IPS-20b (cell line): ENCODE measurements around the gene FOXF1.

Experiments
- H3K27ac ChIP-seq: one replicate; pipeline ENCODE4 v1.5.1; 2013; ENCODE audit warnings: low read length
- H3K27me3 ChIP-seq: 2 replicates; pipeline ENCODE4 v1.6.1; 2013; ENCODE audit warnings: mild to moderate bottlenecking, low read length, inconsistent platforms; ENCODE audit not compliant: insufficient read depth
- H3K36me3 ChIP-seq: 2 replicates; pipeline ENCODE4 v1.6.1; 2013; ENCODE audit warnings: low read depth, mild to moderate bottlenecking, inconsistent platforms, low read length, moderate library complexity; ENCODE audit not compliant: insufficient read depth
- H3K4me1 ChIP-seq: 2 replicates; pipeline ENCODE4 v1.6.1; 2013; ENCODE audit warnings: mild to moderate bottlenecking, control low read depth, inconsistent platforms, low read length, moderate library complexity; ENCODE audit not compliant: insufficient read depth
- H3K4me3 ChIP-seq: 2 replicates; pipeline ENCODE4 v1.5.1; 2013; ENCODE audit warnings: mild to moderate bottlenecking, low read length, inconsistent platforms
- H3K9ac ChIP-seq: 2 replicates; pipeline ENCODE4 v1.6.1; 2013; ENCODE audit warnings: low read depth, mild to moderate bottlenecking, inconsistent platforms, low read length, moderate library complexity
- H3K9me3 ChIP-seq: 2 replicates; pipeline ENCODE4 v1.6.1; 2013; ENCODE audit warnings: mild to moderate bottlenecking, low read depth, low read length, inconsistent platforms; ENCODE audit not compliant: insufficient read depth

Gene FOXF1

DNA sequence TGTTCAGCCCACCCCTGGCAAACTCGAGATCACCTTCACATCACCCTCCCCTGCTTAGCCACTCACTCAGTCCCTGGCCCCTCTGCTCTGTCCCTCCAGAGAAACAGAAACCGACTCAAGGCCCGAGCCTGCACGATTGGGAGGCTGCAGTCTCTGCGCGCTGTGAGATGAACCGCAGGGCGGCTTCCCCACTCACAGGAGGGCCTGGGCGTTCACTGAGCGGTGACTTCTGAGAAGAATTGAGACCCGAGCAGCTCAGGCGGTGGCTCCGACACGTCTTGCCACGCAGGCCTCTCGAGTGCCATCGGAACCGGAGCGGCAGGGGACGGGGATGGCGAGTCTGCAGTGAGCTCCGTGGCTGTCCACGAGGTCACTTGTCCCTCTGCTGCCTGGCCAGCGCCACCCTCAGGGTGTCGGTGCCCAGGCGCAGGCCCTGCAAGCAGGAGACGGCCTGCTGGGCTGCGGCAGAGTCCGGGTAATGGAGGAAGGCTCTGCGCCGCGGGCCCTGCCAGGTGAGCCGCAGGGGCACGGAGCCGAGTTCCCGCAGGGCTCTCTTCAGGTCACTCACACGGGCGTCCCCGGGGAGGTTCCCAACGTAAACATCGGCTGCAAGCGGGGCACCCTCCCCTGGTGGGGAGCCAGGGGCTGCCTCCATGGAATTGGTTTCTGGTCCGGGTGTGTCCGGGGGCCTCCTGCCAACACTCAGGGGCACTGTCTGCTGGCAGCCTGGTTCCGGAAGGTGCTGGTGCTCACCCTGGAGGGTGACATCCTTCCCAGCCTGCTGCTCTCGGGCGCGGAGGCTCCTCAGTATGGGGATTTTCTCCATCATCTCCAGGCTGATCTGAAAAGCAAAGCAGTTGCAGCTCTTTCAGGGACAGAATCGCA is 21.6 kb downstream of the FOXF1 start:
- Histone ChIP-seq H3K4me3 (no peak overlapping the region), H3K27me3 (no peaks in the 10 kb centered on the region), H3K9ac (no peak overlapping the region), H3K36me3 (no peaks in the 10 kb centered on the region), H3K4me1 (no peaks in the 10 kb centered on the region), H3K9me3 (no peaks in the 10 kb centered on the region), H3K27ac (no peak overlapping the region)

DNA sequence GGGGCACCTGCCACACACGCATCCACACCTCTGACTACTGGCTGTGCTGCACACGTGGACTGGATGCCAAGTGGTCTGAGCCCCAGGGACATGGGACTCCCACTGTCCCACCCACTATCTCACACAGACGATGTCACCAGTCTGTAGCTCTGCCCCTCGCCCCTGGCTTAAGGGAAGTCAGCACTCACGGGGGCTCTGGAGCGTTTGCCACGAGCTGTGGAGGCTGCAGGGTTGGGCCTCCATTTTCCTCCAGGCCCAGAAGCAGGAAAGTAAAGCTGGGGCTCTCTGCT is 22.1 kb downstream of the FOXF1 start:
- no peaks in the 10 kb centered on the region for H3K36me3 ChIP-seq
- no peak overlapping the region for H3K27ac ChIP-seq
- H3K9me3 ChIP-seq = no peaks in the 10 kb centered on the region
- no peak overlapping the region for H3K4me3 ChIP-seq
- H3K27me3 ChIP-seq = no peaks in the 10 kb centered on the region
- no peaks in the 10 kb centered on the region for H3K4me1 ChIP-seq
- H3K9ac ChIP-seq = no peak overlapping the region

DNA sequence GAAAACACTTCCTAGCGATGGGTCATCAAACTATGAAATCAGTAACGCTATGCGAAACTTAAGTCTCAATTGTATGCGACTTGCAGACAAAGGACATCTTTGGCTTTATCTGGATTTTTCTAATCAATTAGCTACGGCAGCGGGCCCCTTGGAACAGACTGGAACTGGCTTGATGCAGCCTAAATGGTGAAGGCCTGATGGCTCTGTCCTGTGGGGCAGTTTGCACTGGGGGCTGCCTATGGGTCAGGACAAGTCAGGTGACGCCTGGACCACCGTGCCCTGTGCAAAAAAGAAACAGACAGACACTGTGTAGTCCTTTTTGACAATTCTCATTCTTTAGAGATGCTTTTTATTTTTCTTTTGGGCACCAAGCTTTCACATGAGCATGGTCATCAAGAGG is 22.7 kb downstream of the FOXF1 start:
- Histone ChIP-seq H3K27ac (no peak overlapping the region), H3K4me3 (no peak overlapping the region), H3K36me3 (no peaks in the 10 kb centered on the region), H3K27me3 (no peaks in the 10 kb centered on the region), H3K4me1 (no peaks in the 10 kb centered on the region), H3K9ac (no peak overlapping the region), H3K9me3 (no peaks in the 10 kb centered on the region)

DNA sequence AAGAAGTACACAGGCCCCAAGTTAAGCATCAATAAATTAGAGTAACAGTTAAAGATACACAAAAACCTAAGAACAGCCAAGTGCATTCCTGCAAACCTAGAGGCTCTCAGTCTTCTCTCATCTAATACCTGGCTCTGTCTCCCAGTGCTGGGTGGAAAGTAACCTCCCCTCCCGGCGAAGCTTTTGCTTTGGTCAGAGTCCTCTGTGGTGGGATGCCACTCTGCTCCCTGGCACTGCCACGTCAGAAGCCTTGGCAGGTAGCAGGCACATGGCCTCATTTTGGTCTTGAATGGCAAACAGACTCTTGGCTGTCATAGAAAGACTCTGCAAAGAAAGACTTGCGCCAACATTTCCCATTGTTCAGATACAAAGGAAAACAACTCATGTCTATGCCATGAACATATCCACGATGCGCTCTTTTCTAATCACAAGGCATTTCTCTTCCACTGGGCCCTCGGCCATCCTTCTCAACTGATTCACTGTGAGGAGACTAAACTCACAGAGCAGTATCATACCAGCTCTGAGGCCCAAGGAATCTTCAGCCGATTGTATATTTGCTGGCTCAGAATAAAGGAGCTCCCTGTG is 23.5 kb downstream of the FOXF1 start:
- no peaks in the 10 kb centered on the region for H3K4me1 ChIP-seq

GRCh38 chr16:86534779-86535615 is 24.7 kb downstream of the FOXF1 start:
- Histone ChIP-seq H3K4me3 (no peak overlapping the region), H3K4me1 (no peaks in the 10 kb centered on the region), H3K27me3 (no peaks in the 10 kb centered on the region), H3K27ac (no peak overlapping the region), H3K9ac (no peak overlapping the region), H3K9me3 (no peaks in the 10 kb centered on the region), H3K36me3 (peaks cover 15% of the 10 kb centered on the region; the same call in 1 of the 2 replicates)

More for the DNA sequence above, 23.5 kb downstream of the FOXF1 start:
- Histone ChIP-seq H3K36me3 (0 out of 2 replicates have a peak, but pooled peaks cover 5% of the 10 kb centered on the region), H3K27me3 (no peaks in the 10 kb centered on the region), H3K4me3 (no peak overlapping the region), H3K27ac (no peak overlapping the region), H3K9ac (no peak overlapping the region), H3K9me3 (no peaks in the 10 kb centered on the region)

GRCh38 chr16:86536621-86537020 is 26.3 kb downstream of the FOXF1 start:
- H3K9ac ChIP-seq = no peak overlapping the region
- no peak overlapping the region for H3K27ac ChIP-seq
- H3K27me3 ChIP-seq = no peaks in the 10 kb centered on the region
- no peaks in the 10 kb centered on the region for H3K9me3 ChIP-seq
- no peak overlapping the region for H3K4me3 ChIP-seq
- peaks cover 15% of the 10 kb centered on the region for H3K36me3 ChIP-seq
- no peaks in the 10 kb centered on the region for H3K4me1 ChIP-seq

DNA sequence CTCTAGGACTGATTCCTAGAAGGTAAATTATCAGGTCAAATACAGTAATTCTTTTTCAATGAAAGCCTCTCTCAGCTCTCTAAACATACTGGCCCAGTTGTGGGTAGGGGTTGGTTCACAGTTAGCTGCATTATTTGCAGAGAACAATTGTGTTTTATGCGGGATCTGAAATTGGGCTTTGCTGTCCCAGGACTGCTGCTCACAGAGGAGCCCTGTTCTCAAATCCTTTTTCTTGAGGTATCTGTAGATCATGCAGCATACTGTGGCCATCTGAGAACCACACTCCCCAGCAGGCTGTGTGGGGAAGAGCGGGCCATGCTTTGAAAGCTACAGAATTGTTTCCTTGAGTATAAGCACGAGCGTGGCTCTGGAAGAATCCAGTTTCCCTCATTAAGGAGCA is 27.2 kb downstream of the FOXF1 start:
- Histone ChIP-seq H3K9ac (no peak overlapping the region), H3K4me3 (no peak overlapping the region), H3K27ac (no peak overlapping the region), H3K4me1 (no peaks in the 10 kb centered on the region), H3K36me3 (peaks cover 15% of the 10 kb centered on the region), H3K27me3 (no peaks in the 10 kb centered on the region), H3K9me3 (no peaks in the 10 kb centered on the region)

DNA sequence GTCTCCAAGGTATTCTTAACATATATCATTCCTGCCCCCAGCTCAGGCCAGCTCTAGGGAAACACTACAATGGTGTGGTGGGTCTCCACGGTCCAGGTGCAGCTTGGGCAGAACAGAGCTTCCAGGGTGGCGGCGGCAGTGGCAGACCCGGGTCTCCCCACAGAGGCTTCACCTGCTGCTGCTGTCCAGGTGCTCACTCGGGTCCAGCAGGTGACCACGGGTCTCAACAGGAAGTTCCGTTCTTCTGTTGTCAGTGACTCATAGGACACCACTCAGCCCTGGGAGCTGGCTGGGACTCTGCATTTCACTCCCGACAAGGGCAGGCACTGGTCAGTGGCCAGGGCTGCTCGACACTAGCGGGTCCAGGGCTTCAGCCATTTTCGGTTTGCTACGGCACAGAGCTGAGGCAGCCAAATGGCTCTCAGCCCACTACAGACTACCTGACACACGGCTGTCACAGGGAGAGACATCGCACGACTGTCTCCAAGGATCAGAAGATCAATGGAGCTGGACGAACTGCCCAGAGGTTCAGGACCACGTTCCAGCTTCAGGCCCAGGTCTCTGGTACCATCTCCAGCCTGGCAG is 28.0 kb downstream of the FOXF1 start:
- Histone ChIP-seq H3K36me3 (peaks cover 15% of the 10 kb centered on the region), H3K9me3 (no peaks in the 10 kb centered on the region), H3K4me1 (no peaks in the 10 kb centered on the region), H3K27ac (no peak overlapping the region), H3K9ac (no peak overlapping the region), H3K27me3 (no peaks in the 10 kb centered on the region), H3K4me3 (no peak overlapping the region)

DNA sequence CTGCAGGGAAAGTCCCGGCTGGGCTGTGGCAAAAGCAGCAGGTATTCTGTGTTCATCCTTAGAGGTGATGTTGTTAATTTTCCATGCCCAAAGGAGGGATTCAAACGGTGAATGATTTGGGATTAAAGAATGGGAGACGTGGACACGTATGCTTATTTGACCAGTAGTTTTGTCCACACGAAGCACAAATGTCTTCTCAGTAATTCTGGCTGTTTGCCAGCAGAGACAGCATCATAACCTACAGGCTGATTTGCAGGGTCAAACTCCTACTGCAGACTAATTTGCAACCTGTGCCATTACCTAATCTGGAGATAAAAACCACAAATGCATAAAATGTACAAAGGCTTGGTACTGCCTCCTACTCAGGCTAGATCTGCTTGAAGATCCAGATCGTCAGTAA is 30.6 kb downstream of the FOXF1 start:
- H3K9ac ChIP-seq = no peak overlapping the region
- no peak overlapping the region for H3K4me3 ChIP-seq
- H3K9me3 ChIP-seq = no peaks in the 10 kb centered on the region
- peaks cover 15% of the 10 kb centered on the region for H3K36me3 ChIP-seq
- no peak overlapping the region for H3K27ac ChIP-seq
- no peaks in the 10 kb centered on the region for H3K27me3 ChIP-seq
- no peaks in the 10 kb centered on the region for H3K4me1 ChIP-seq

- Histone ChIP-seq H3K9me3 (no peaks in the 10 kb centered on the region), H3K4me1 (no peaks in the 10 kb centered on the region), H3K27me3 (no peaks in the 10 kb centered on the region), H3K9ac (no peak overlapping the region), H3K4me3 (no peak overlapping the region), H3K27ac (no peak overlapping the region), H3K36me3 (peaks cover 15% of the 10 kb centered on the region)
Measured at GRCh38 chr16:86541560-86541959, 31.2 kb downstream of the FOXF1 start.

- no peaks in the 10 kb centered on the region for H3K27me3 ChIP-seq
- H3K27ac ChIP-seq = no peak overlapping the region
- no peak overlapping the region for H3K4me3 ChIP-seq
- H3K9ac ChIP-seq = no peak overlapping the region
- H3K9me3 ChIP-seq = no peaks in the 10 kb centered on the region
- no peaks in the 10 kb centered on the region for H3K4me1 ChIP-seq
- H3K36me3 ChIP-seq = peaks cover 24% of the 10 kb centered on the region
Measured at GRCh38 chr16:86542756-86543750, 32.7 kb downstream of the FOXF1 start.
